Nephron progenitor cell (in vitro differentiated cells): Measurements from ENCODE around the gene TMIGD1.
"Not testable (repeated sequence)": the region's sequence is repeated elsewhere in the genome, so short reads cannot be mapped to it uniquely, and the experiment has no call there.

ENCODE experiments used
- DNase-seq: peaks from one replicate; pipeline ENCODE4 v3.0.0; 2021
- H3K27ac Mint-ChIP-seq: 2 replicates; pipeline ENCODE4 v1.8.0; 2021; ENCODE audit warnings: mild to moderate bottlenecking, moderate library complexity, mixed read lengths
- H3K27me3 Mint-ChIP-seq: 2 replicates; pipeline ENCODE4 v1.8.0; 2021; ENCODE audit warnings: mild to moderate bottlenecking, low read depth, mixed read lengths; ENCODE audit not compliant: poor library complexity
- H3K36me3 Mint-ChIP-seq: 2 replicates; pipeline ENCODE4 v1.8.0; 2021; ENCODE audit warnings: low read depth, mixed read lengths
- H3K4me1 Mint-ChIP-seq: 2 replicates; pipeline ENCODE4 v1.8.0; 2021; ENCODE audit warnings: mixed read lengths
- H3K4me3 Mint-ChIP-seq: 2 replicates; pipeline ENCODE4 v1.8.0; 2021; ENCODE audit warnings: mild to moderate bottlenecking, moderate library complexity, mixed read lengths
- H3K9me3 Mint-ChIP-seq: 2 replicates; pipeline ENCODE4 v1.8.0; 2021; ENCODE audit warnings: mild to moderate bottlenecking, moderate library complexity, mixed read lengths
- CTCF ChIP-seq: fragments of 200-600 bp; sonication (generic); IDR thresholded peaks from 2 replicates; pipeline ENCODE4 v1.5.0; 2021; ENCODE audit warnings: antibody characterized with exemption

Gene TMIGD1

GRCh38 chr17:30352240-30352814 lies 18.5 kb upstream of the TMIGD1 start:
- H3K36me3 Mint-ChIP-seq, result no peaks in the 10 kb centered on the region
- H3K27ac Mint-ChIP-seq, result no peak overlapping the region
- H3K4me1 Mint-ChIP-seq, result peaks cover 4% of the 10 kb centered on the region
- TF ChIP-seq CTCF, result no peak
- H3K9me3 Mint-ChIP-seq, result peaks cover 10% of the 10 kb centered on the region
- no peak overlapping the region for H3K4me3 Mint-ChIP-seq
- no peak for DNase-seq
- H3K27me3 Mint-ChIP-seq, result peaks cover 15% of the 10 kb centered on the region

- H3K27ac Mint-ChIP-seq, result no peak overlapping the region
- H3K9me3 Mint-ChIP-seq, result peaks cover 10% of the 10 kb centered on the region
- no peak overlapping the region for H3K4me3 Mint-ChIP-seq
- H3K27me3 Mint-ChIP-seq, result peaks cover 15% of the 10 kb centered on the region
- TF ChIP-seq CTCF, result no peak
- DNase-seq, result no peak
- no peaks in the 10 kb centered on the region for H3K36me3 Mint-ChIP-seq
- peaks cover 7% of the 10 kb centered on the region for H3K4me1 Mint-ChIP-seq
These were observed 17.9 kb upstream of the TMIGD1 start for GRCh38 chr17:30351735-30352134.

GRCh38 chr17:30351263-30351662 lies 17.4 kb upstream of the TMIGD1 start:
- H3K4me3 Mint-ChIP-seq, DNase-seq, H3K9me3 Mint-ChIP-seq, H3K4me1 Mint-ChIP-seq, H3K36me3 Mint-ChIP-seq, H3K27ac Mint-ChIP-seq: not testable (repeated sequence)
- peaks cover 15% of the 10 kb centered on the region for H3K27me3 Mint-ChIP-seq

- TF ChIP-seq CTCF, result no peak
- Mint-ChIP-seq H3K4me1 (peaks cover 16% of the 10 kb centered on the region), H3K9me3 (peaks cover 10% of the 10 kb centered on the region)
These were observed 15.4 kb upstream of the TMIGD1 start for GRCh38 chr17:30349252-30349651.

GRCh38 chr17:30347488-30347887 lies 13.6 kb upstream of the TMIGD1 start:
- DNase-seq, result no peak
- TF ChIP-seq CTCF, result no peak
- Mint-ChIP-seq H3K27me3 (peaks cover 15% of the 10 kb centered on the region), H3K4me1 (peaks cover 26% of the 10 kb centered on the region), H3K9me3 (peaks cover 5% of the 10 kb centered on the region), H3K36me3 (no peaks in the 10 kb centered on the region), H3K27ac (no peak overlapping the region), H3K4me3 (no peak overlapping the region)

More at GRCh38 chr17:30349252-30349651, 15.4 kb upstream of the TMIGD1 start:
- DNase-seq, result no peak
- peaks cover 15% of the 10 kb centered on the region for H3K27me3 Mint-ChIP-seq
- no peak overlapping the region for H3K4me3 Mint-ChIP-seq
- no peak overlapping the region for H3K27ac Mint-ChIP-seq
- H3K36me3 Mint-ChIP-seq, result no peaks in the 10 kb centered on the region

- H3K36me3 Mint-ChIP-seq, result no peaks in the 10 kb centered on the region
- H3K9me3 Mint-ChIP-seq, result no peaks in the 10 kb centered on the region
- H3K27me3 Mint-ChIP-seq, result peaks cover 15% of the 10 kb centered on the region
- no peak overlapping the region for H3K4me3 Mint-ChIP-seq
- no peak for DNase-seq
- peaks cover 33% of the 10 kb centered on the region for H3K4me1 Mint-ChIP-seq
- H3K27ac Mint-ChIP-seq, result no peak overlapping the region
- no peak for TF ChIP-seq CTCF
These were observed 12.5 kb upstream of the TMIGD1 start for GRCh38 chr17:30346221-30346795.
